K562 (cell line): ENCODE measurements around the gene RBX1. TPM values are rescaled to one million over a fixed set of nuclear protein-coding genes. Genes with fewer than 3 reads are reported as not detected.

Experiments
- ATAC-seq: fragments of 200-7000 bp; cut with Tn5 transposase; 3 replicates; pipeline ENCODE4 v1.9.1; 2020; ENCODE audit warnings: moderate library complexity
- BruUV-seq: library from RNA; stranded (reverse); fragments of 400-500 nt; replicated peaks from 2 replicates; lab custom pipeline; 2021; lab: Mats Ljungman, UMichigan
- CTCF ChIA-PET: fragments of 300-600 bp; formaldehyde crosslinking; extraction: SDS; loops from one replicate; lab custom pipeline; 2021; ENCODE audit warnings: low intra/inter-chr PET ratio; lab: Yijun Ruan, JAX
- POLR2A ChIA-PET: fragments of 300-600, 350-650 bp; sonication (Branson Sonifier 250); formaldehyde crosslinking; extraction: SDS; loops from one replicate; lab custom pipeline; 2021; ENCODE audit warnings: antibody characterized with exemption, inconsistent platforms; lab: Yijun Ruan, JAX
- DNase-seq, 4 experiments: peaks; one replicate each; pipeline versions ENCODE4 v3.0.0 to v3.0.0-alpha.2; 2011 to 2018; ENCODE audit warnings: low spot score in 3 of 4, mixed read lengths in 3 of 4; ENCODE audit errors: extremely low read depth in 1 of 4
- FAIRE-seq: peaks from 2 replicates; lab custom pipeline; 2011; peaks lifted over from hg19 to GRCh38; lab: Jason Lieb, UNC
- H2AFZ ChIP-seq: 2 replicates; pipeline ENCODE4 v1.6.0; 2011; ENCODE audit warnings: low read depth, low read length, control low read depth, inconsistent platforms
- H3K27ac ChIP-seq: fragments of 200-600 bp; 3 replicates; pipeline ENCODE4 v1.8.0; 2011; ENCODE audit warnings: low read depth, mild to moderate bottlenecking, control low read depth, inconsistent platforms, low read length, moderate library complexity, mixed read lengths; ENCODE audit errors: extremely low read depth
- H3K27me3 ChIP-seq, 2 experiments: fragments of 300-600 bp in 1 of 2; 2 replicates in 1 of 2; 3 replicates in 1 of 2; pipeline versions ENCODE4 v1.6.0 to v1.8.0; 2011; ENCODE audit warnings: inconsistent platforms in 2 of 2, low read length in 2 of 2, mild to moderate bottlenecking in 1 of 2, mixed read lengths in 1 of 2, moderate library complexity in 1 of 2; ENCODE audit not compliant: control insufficient read depth in 2 of 2, insufficient read depth in 2 of 2
- H3K36me3 ChIP-seq: fragments of 300-600 bp; 3 replicates; pipeline ENCODE4 v1.8.0; 2011; ENCODE audit warnings: mild to moderate bottlenecking, low read length, inconsistent platforms; ENCODE audit not compliant: control insufficient read depth, insufficient read depth
- H3K4me1 ChIP-seq, 2 experiments: fragments of 200-600 bp in 1 of 2; replicated peaks in 1 of 2; 2 replicates in 1 of 2; 3 replicates in 1 of 2; pipeline versions ENCODE4 v1.5.1 to v1.8.0; 2011; ENCODE audit warnings: inconsistent platforms in 2 of 2, low read length in 2 of 2, mild to moderate bottlenecking in 1 of 2, mixed read lengths in 1 of 2, moderate library complexity in 1 of 2; ENCODE audit not compliant: control insufficient read depth in 2 of 2, insufficient read depth in 2 of 2
- H3K4me2 ChIP-seq: 2 replicates; pipeline ENCODE4 v1.6.1; 2011; ENCODE audit warnings: low read length, control low read depth, inconsistent platforms, mixed read lengths; ENCODE audit not compliant: insufficient read depth
- H3K4me3 ChIP-seq: fragments of 200-600 bp; sonication (generic), shearing (Covaris generic); 2 replicates; pipeline ENCODE4 v1.5.1; 2016; ENCODE audit warnings: control low read depth, inconsistent platforms
- H3K79me2 ChIP-seq: fragments of 200-600 bp; 3 replicates; pipeline ENCODE4 v1.8.0; 2011; ENCODE audit warnings: low read length, inconsistent platforms; ENCODE audit not compliant: control insufficient read depth, insufficient read depth
- H3K9ac ChIP-seq, 2 experiments: 2 replicates each; pipeline versions ENCODE4 v1.6.0 to v1.6.1; 2011; ENCODE audit warnings: low read depth in 2 of 2, low read length in 2 of 2, control low read depth in 1 of 2, inconsistent platforms in 1 of 2, mild to moderate bottlenecking in 1 of 2, mixed read lengths in 1 of 2; ENCODE audit not compliant: insufficient read depth in 1 of 2
- H3K9me1 ChIP-seq: one replicate; pipeline ENCODE4 v1.6.0; 2011; ENCODE audit warnings: inconsistent platforms, mild to moderate bottlenecking, low read length, moderate library complexity; ENCODE audit not compliant: control insufficient read depth, insufficient read depth
- H3K9me3 ChIP-seq: replicated peaks from 2 replicates; pipeline ENCODE4 v1.5.1; 2011; ENCODE audit warnings: low read depth, low read length, inconsistent platforms; ENCODE audit not compliant: control insufficient read depth, insufficient read depth
- H4K20me1 ChIP-seq: replicated peaks from 2 replicates; pipeline ENCODE4 v1.6.1; 2011; ENCODE audit warnings: low read length, inconsistent platforms, mixed read lengths; ENCODE audit not compliant: control insufficient read depth, insufficient read depth
- CBX1 ChIP-seq: sonication (generic); IDR thresholded peaks from 2 replicates; pipeline ENCODE4 v1.6.1; 2016; ENCODE audit warnings: antibody characterized with exemption, low read depth, mild to moderate bottlenecking
- CEBPB ChIP-seq: fragments of 450-650 bp; IDR thresholded peaks from 2 replicates; pipeline ENCODE4 v1.6.1; 2016; ENCODE audit warnings: missing genetic modification characterization, missing compliant biosample characterization
- CHCHD3 ChIP-seq: fragments of 250-450 bp; sonication (Bioruptor Pico); IDR thresholded peaks from 2 replicates; pipeline ENCODE4 v2.1.2; 2022; ENCODE audit warnings: mild to moderate bottlenecking
- CHD1 ChIP-seq: fragments of 200-600 bp; sonication (generic); IDR thresholded peaks from one replicate; pipeline ENCODE4 v1.6.1; 2012; ENCODE audit warnings: mild to moderate bottlenecking, moderate library complexity, low read length, inconsistent platforms
- E2F3 ChIP-seq: fragments of 250-450 bp; sonication (Bioruptor Pico); IDR thresholded peaks from 2 replicates; pipeline ENCODE4 v1.4.0; 2020; ENCODE audit warnings: mild to moderate bottlenecking
- EHMT2 ChIP-seq: fragments of 450-650 bp; IDR thresholded peaks from 2 replicates; pipeline ENCODE4 v1.6.1; 2018; ENCODE audit warnings: antibody characterized with exemption
- GABPB1 ChIP-seq: sonication (generic); formaldehyde crosslinking; IDR thresholded peaks from 2 replicates; pipeline ENCODE4 v1.8.0; 2022; ENCODE audit warnings: mild to moderate bottlenecking, missing genetic modification reagents
- HNRNPK ChIP-seq: fragments of 200-400 bp; formaldehyde crosslinking; IDR thresholded peaks from one replicate; pipeline ENCODE4 v1.6.1; 2018; ENCODE audit warnings: mild to moderate bottlenecking, low read depth, low read length; ENCODE audit not compliant: poor library complexity, severe bottlenecking
- L3MBTL2 ChIP-seq: fragments of 450-650 bp; IDR thresholded peaks from 2 replicates; pipeline ENCODE4 v1.6.1; 2016; ENCODE audit warnings: mild to moderate bottlenecking, moderate library complexity
- MTA1 ChIP-seq: fragments of 450-650 bp; IDR thresholded peaks from 2 replicates; pipeline ENCODE4 v1.6.1; 2017; ENCODE audit warnings: borderline replicate concordance
- NONO ChIP-seq, 2 experiments: fragments of 200-400 bp in 1 of 2; fragments of 450-650 bp in 1 of 2; formaldehyde crosslinking in 1 of 2; IDR thresholded peaks; 2 replicates each; pipeline ENCODE4 v1.6.1; 2017; ENCODE audit warnings: low read depth in 2 of 2, mild to moderate bottlenecking in 2 of 2, moderate library complexity in 2 of 2, low read length in 1 of 2
- NRF1 ChIP-seq, 2 experiments: fragments of 450-650 bp; IDR thresholded peaks in 1 of 2; conservative IDR thresholded peaks in 1 of 2; 2 replicates each; pipeline ENCODE4 v1.6.1; 2014; ENCODE audit warnings: mild to moderate bottlenecking in 2 of 2
- PHF21A ChIP-seq: fragments of 450-650 bp; IDR thresholded peaks from 2 replicates; pipeline ENCODE4 v1.6.1; 2017; ENCODE audit warnings: low read depth, borderline replicate concordance
- POLR2H ChIP-seq: IDR thresholded peaks from 2 replicates; pipeline ENCODE4 v1.6.1; 2016; ENCODE audit warnings: missing genetic modification characterization, low read depth, mild to moderate bottlenecking, control low read depth, missing compliant biosample characterization, moderate library complexity
- RB1 ChIP-seq: fragments of 450-650 bp; IDR thresholded peaks from 2 replicates; pipeline ENCODE4 v1.6.1; 2017; ENCODE audit warnings: low read depth, mild to moderate bottlenecking
- SNIP1 ChIP-seq: fragments of 450-650 bp; IDR thresholded peaks from 2 replicates; pipeline ENCODE4 v1.7.1; 2017; ENCODE audit warnings: low read depth, mild to moderate bottlenecking
- ZNF124 ChIP-seq: sonication (generic); formaldehyde crosslinking; IDR thresholded peaks from 2 replicates; pipeline ENCODE4 v1.8.1; 2022; ENCODE audit warnings: missing genetic modification reagents
- ZNF217 ChIP-seq: sonication (generic); formaldehyde crosslinking; IDR thresholded peaks from 2 replicates; pipeline ENCODE4 v1.8.0; 2022; ENCODE audit warnings: mild to moderate bottlenecking, missing genetic modification reagents
- ZNF512 ChIP-seq: IDR thresholded peaks from 2 replicates; pipeline ENCODE4 v1.6.1; 2016; ENCODE audit warnings: missing genetic modification characterization, missing compliant biosample characterization
- ZNF518B ChIP-seq: fragments of 250-450 bp; sonication (Bioruptor Pico); IDR thresholded peaks from 2 replicates; pipeline ENCODE4 v1.5.0; 2021; ENCODE audit warnings: mild to moderate bottlenecking, moderate library complexity
- WGBS: fragments of 100-300 bp; shearing (Covaris generic); methylation state at CpG from one replicate; pipeline ENCODE4 v1.1.6; 2016; ENCODE audit warnings: low coverage, mixed read lengths; ENCODE audit not compliant: insufficient coverage; ENCODE audit errors: missing lambda C conversion rate; 5-methylcytosine and 5-hydroxymethylcytosine counted together
- in situ Hi-C: fragments of 300-500 bp; cut with MboI; formaldehyde crosslinking; loops from 4 replicates; pipeline ENCODE4 v1.15.0; 2018; ENCODE audit warnings: inconsistent platforms, mixed read lengths
- intact Hi-C: fragments of 100-400 bp; cut with micrococcal nuclease; formaldehyde crosslinking; loops from 2 replicates; pipeline ENCODE4 v1.14.2; 2022
- polyA plus RNA-seq, 8 experiments: library from polyadenylated mRNA; depleted of rRNA in 4 of 8; stranded (reverse) in 5 of 8; unstranded in 3 of 8; fragments of >200 nt; fragmentation: Nextera tagmentation in 2 of 8; fragmentation: Illumina TruSeq in 1 of 8; extraction: Ambion mirVana in 2 of 8; extraction: Trizol in 1 of 8; gene quantifications; 2 replicates each; pipeline versions ENCODE4 v1.2.1 to v1.2.3, GENCODE V29; 2011 to 2014; ENCODE audit warnings: inconsistent platforms in 1 of 8, missing spikeins in 1 of 8
- total RNA-seq, 7 experiments: library from RNA; depleted of rRNA in 6 of 7; stranded (reverse); fragments of >200 nt in 6 of 7; fragmentation: Illumina TruSeq in 2 of 7; extraction: Trizol in 2 of 7; gene quantifications; 2 replicates each; pipeline versions ENCODE4 v1.2.1 to v1.2.3, GENCODE V29; 2011 to 2021; ENCODE audit warnings: low replicate concordance in 1 of 7

Gene RBX1
- total and polyA plus RNA-seq, 9 of the 15 experiments (the other 6 are each of a cell fraction or from before 2014, with no cell fraction given), result 44.0 to 259 (median 67.9) TPM

GRCh38 chr22:40904101-40904500, 47.1 kb upstream of the RBX1 start (continued):
- TF ChIP-seq NONO (IDR thresholded peaks at IDR 0.05; ENCODE audit: low read depth in 2 of 2, low read length in 1 of 2), result no peak

- POLR2A ChIA-PET, result no interaction called here
- Histone ChIP-seq H3K4me1 (no peaks in the 10 kb centered on the region), H3K4me2 (no peak overlapping the region), H3K27me3 (no peaks in the 10 kb centered on the region), H3K4me3 (no peak overlapping the region), H3K27ac (no peak overlapping the region), H3K9me3 (no peaks in the 10 kb centered on the region), H3K9me1 (no peaks in the 10 kb centered on the region), H2AFZ (no peak overlapping the region), H3K36me3 (0 out of 3 replicates have a peak, but pooled peaks cover 4% of the 10 kb centered on the region), H3K79me2 (no peaks in the 10 kb centered on the region), H4K20me1 (no peaks in the 10 kb centered on the region), H3K9ac (no peak overlapping the region)
- BruUV-seq, result no TSS peak
- ATAC-seq, result no peak
- no peak for FAIRE-seq
- CTCF ChIA-PET, result no interaction called here
- intact Hi-C loops, result no loop called here
- no peak for DNase-seq
- in situ Hi-C loops, result no loop called here
- 83% methylated on average over 6 of the region's 6 CpGs for WGBS
- TF ChIP-seq MTA1 (no peak), GABPB1 (no peak), SNIP1 (no peak), NRF1 (conservative IDR thresholded peaks at IDR 0.05 in 1 of 2, IDR thresholded peaks at IDR 0.05 in 1 of 2) (no peak), ZNF518B (CRISPR knock-in tag) (no peak), CHD1 (no peak), CBX1 (no peak), L3MBTL2 (no peak), POLR2H (tag) (no peak), ZNF217 (no peak), ZNF124 (CRISPR knock-in tag) (no peak), RB1 (no peak), CEBPB (tag) (no peak), E2F3 (CRISPR knock-in tag) (no peak), CHCHD3 (CRISPR knock-in tag) (no peak), ZNF512 (tag) (no peak), HNRNPK (no peak), EHMT2 (no peak), PHF21A (no peak)
These were observed 42.3 kb upstream of the RBX1 start for GRCh38 chr22:40908895-40909294.
